Adrenal gland (tissue), 12 donors: Measurements from ENCODE around the gene TMEM161A. TPM values are rescaled to one million over a fixed set of nuclear protein-coding genes. Genes with fewer than 3 reads are reported as not detected.

Source experiments
- DNase-seq, 7 donors: peaks; one replicate each; pipeline ENCODE4 v3.0.0-alpha.2; 2019 to 2020
- H3K27ac ChIP-seq, 5 donors: fragments of 200-600 bp; sonication (generic) in 4 of 5; 1 replicate in 3 of 5; 2 replicates in 2 of 5; pipeline versions ENCODE4 v1.5.1 to v1.8.0; 2016 to 2020; ENCODE audit warnings: mild to moderate bottlenecking in 1 of 5
- H3K27me3 ChIP-seq: fragments of 200-600 bp; 2 replicates; pipeline ENCODE4 v1.8.0; 2021
- H3K36me3 ChIP-seq, 2 donors: fragments of 200-600 bp; replicated peaks in 1 of 2; 1 replicate in 1 of 2; 2 replicates in 1 of 2; pipeline versions ENCODE4 v1.5.1 to v1.8.0; 2018 to 2022
- H3K4me1 ChIP-seq, 2 donors: fragments of 200-600 bp; replicated peaks in 1 of 2; 1 replicate in 1 of 2; 2 replicates in 1 of 2; pipeline versions ENCODE4 v1.5.1 to v1.8.0; 2018 to 2021
- H3K4me3 ChIP-seq, 4 donors: fragments of 200-600 bp; sonication (generic) in 3 of 4; one replicate each; pipeline ENCODE4 v1.5.1; 2016 to 2018
- H3K9me3 ChIP-seq, 3 donors: fragments of 200-600 bp; sonication (generic) in 1 of 3; replicated peaks in 1 of 3; 1 replicate in 2 of 3; 2 replicates in 1 of 3; pipeline versions ENCODE4 v1.5.1 to v1.8.0; 2016 to 2021
- CTCF ChIP-seq, 6 experiments: fragments of 450-650 bp in 4 of 6; fragments of 200-600 bp in 2 of 6; sonication (generic) in 1 of 6; IDR thresholded peaks; 1 replicate in 5 of 6; 2 replicates in 1 of 6; pipeline versions ENCODE4 v1.5.1 to v1.8.0; 2016 to 2021; ENCODE audit warnings: antibody characterized with exemption in 6 of 6, mild to moderate bottlenecking in 2 of 6, moderate library complexity in 1 of 6
- POLR2A ChIP-seq, 2 donors: fragments of 450-650 bp; IDR thresholded peaks; one replicate each; pipeline ENCODE4 v1.6.1; 2017; ENCODE audit warnings: antibody characterized with exemption in 2 of 2, mild to moderate bottlenecking in 2 of 2, moderate library complexity in 1 of 2
- WGBS, 4 donors: extraction: QIAGEN DNeasy Blood & Tissue Kit in 2 of 4; methylation state at CpG; one replicate each; pipeline versions ENCODE4 v1.1.5 to v1.1.7; 2013 to 2017; 5-methylcytosine and 5-hydroxymethylcytosine counted together
- intact Hi-C, 2 donors: fragments of 100-400 bp; cut with DNase I; formaldehyde crosslinking; loops; one replicate each; pipeline versions ENCODE4 v1.14.1 to v1.15.0; 2022 to 2023
- polyA plus RNA-seq, 3 donors: library from polyadenylated mRNA; stranded (reverse); fragments of 200-250 nt in 2 of 3; fragments of 350-450 nt in 1 of 3; fragmentation: Illumina TruSeq in 1 of 3; extraction: RNeasy Lipid Tissue Mini Kit (QIAGEN cat#74804) in 1 of 3; gene quantifications; one replicate each; pipeline ENCODE4 v1.2.3, GENCODE V29; 2013 to 2014
- total RNA-seq, 9 donors: library from RNA; depleted of rRNA in 4 of 9; stranded (reverse); fragments of >200 nt in 4 of 9; fragments of 120-200 nt in 1 of 9; fragmentation: NEBNext Ultra II Directional in 1 of 9; extraction: Animal tissue kit (Norgen Biotek cat#: 25700) in 1 of 9; gene quantifications; one replicate each; pipeline versions ENCODE4 v1.1.0 to v1.2.4, GENCODE V29; 2013 to 2023
- donor health status: healthy with polysubstance abuse.
- donor health status: Bipolar disorder and iron deficiency.
- donor health status: DM: yes; HTN: yes; CAD: no.
- donor health status: DM: no; HTN: no; CAD: no.
- donor health status: DM: no; HTN: no; CAD: no.
- donor health status: DM: yes; HTN: yes; CAD: no.

Gene TMEM161A
- total and polyA plus RNA-seq, 12 donors, result 5.5 to 83.8 (median 41.1) TPM

GRCh38 chr19:19126102-19126501 lies 12.2 kb downstream of the TMEM161A start:
- H3K4me3 ChIP-seq, result no peak overlapping the region
- H3K9me3 ChIP-seq, result no peaks in the 10 kb centered on the region
- WGBS, 4 donors, result 96 to 98% (median 97%) methylated on average over 6 of the region's 6 CpGs
- no peaks in the 10 kb centered on the region for H3K27me3 ChIP-seq
- H3K27ac ChIP-seq, result no peak overlapping the region
- no peaks in the 10 kb centered on the region for H3K4me1 ChIP-seq
- H3K36me3 ChIP-seq, result no peaks in the 10 kb centered on the region
- TF ChIP-seq CTCF (IDR thresholded peaks at IDR 0.05), result no peak
- TF ChIP-seq POLR2A (IDR thresholded peaks at IDR 0.05), result no peak
- no peak for DNase-seq
- intact Hi-C loops, result no loop called here

DNA sequence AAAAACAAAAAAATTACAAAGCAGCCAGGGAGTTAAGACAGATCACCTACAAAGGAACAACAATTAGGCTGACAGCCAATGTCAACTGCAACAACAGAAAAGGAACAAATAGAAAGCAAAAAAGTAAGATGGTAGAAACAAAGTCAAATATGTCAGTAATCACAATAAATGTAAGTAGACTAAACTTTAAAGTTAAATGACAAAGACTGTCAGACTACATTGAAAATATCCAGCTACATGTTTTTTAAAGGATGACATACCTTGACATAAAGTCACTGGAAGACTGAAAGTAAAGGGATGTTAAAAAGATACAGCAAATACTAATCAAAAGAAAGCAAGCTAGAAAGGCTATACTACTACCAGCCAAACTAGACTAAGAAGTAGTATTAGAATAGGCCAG lies 14.9 kb downstream of the TMEM161A start:
- intact Hi-C loops, result no loop called here
- DNase-seq, result no peak
- H3K27me3 ChIP-seq, result no peaks in the 10 kb centered on the region
- H3K36me3 ChIP-seq, result no peaks in the 10 kb centered on the region
- TF ChIP-seq POLR2A (IDR thresholded peaks at IDR 0.05) (no peak), CTCF (IDR thresholded peaks at IDR 0.05) (no peak)
- no peak overlapping the region for H3K27ac ChIP-seq
- H3K9me3 ChIP-seq, result no peaks in the 10 kb centered on the region
- H3K4me3 ChIP-seq, result no peak overlapping the region
- H3K4me1 ChIP-seq, result no peaks in the 10 kb centered on the region

DNA sequence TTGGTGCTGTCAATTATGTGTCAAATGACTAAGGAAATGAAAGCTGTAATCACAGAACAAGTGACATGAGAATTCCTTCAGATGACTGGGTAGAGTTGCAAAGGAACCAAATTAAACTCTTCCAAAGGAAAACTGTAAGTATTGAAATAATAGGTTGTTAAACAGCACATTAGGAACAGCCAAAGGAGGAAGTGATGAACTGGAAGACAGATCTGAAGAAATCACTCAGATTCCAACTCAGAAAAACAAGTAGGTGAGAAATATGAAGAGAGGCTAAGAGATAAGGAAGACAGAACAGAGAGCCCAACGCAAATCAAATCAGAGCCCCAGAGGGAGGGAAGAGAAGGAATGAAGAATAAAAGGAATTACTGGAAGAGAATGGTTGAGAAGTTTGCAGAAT lies 15.4 kb downstream of the TMEM161A start:
- no peaks in the 10 kb centered on the region for H3K9me3 ChIP-seq
- H3K27ac ChIP-seq, result no peak overlapping the region
- no peaks in the 10 kb centered on the region for H3K4me1 ChIP-seq
- DNase-seq, result no peak
- no peak overlapping the region for H3K4me3 ChIP-seq
- WGBS, 4 donors, result 90 to 100% (median 95%) methylated on average over 1 of the region's 1 CpG
- intact Hi-C loops, result no loop called here
- no peaks in the 10 kb centered on the region for H3K27me3 ChIP-seq
- H3K36me3 ChIP-seq, result no peaks in the 10 kb centered on the region
- no peak for TF ChIP-seq POLR2A (IDR thresholded peaks at IDR 0.05)
- no peak for TF ChIP-seq CTCF (IDR thresholded peaks at IDR 0.05)

DNA sequence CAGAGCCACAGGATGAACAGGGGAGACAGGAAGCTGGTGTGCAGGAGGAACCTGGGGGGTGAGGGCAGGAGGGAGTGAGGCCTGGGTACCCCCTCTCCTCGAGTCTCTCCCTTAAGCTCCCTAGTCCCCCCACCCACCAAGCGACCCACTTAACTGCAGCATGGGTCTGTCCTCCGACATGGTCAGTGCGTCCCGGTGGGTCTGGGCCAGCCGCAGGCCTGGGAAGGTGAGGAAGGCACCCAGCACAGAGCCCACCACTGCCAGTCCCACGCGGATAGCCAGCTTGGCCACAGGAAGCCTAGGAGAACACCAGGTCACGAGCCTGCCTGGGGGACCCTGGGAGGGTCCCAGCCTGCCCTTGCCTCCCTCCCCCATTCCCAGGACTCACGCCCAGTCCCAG lies 16.9 kb downstream of the TMEM161A start:
- H3K4me1 ChIP-seq, result no peaks in the 10 kb centered on the region
- H3K9me3 ChIP-seq, result no peaks in the 10 kb centered on the region
- H3K27ac ChIP-seq, result no peak overlapping the region
- no peaks in the 10 kb centered on the region for H3K36me3 ChIP-seq
- DNase-seq, result no peak
- H3K4me3 ChIP-seq, result no peak overlapping the region
- intact Hi-C loops, result no loop called here
- TF ChIP-seq POLR2A (IDR thresholded peaks at IDR 0.05) (no peak), CTCF (IDR thresholded peaks at IDR 0.05) (no peak)
- H3K27me3 ChIP-seq, result no peaks in the 10 kb centered on the region
- WGBS, 4 donors, result 89 to 94% (median 93%) methylated on average over 7 to 10 of the region's 10 CpGs
